Upper lobe of left lung (tissue), 4 donors: ENCODE data around the gene RAB34.

Source experiments
- CTCF ChIP-seq, 6 experiments: fragments of 450-650 bp in 4 of 6; fragments of 200-600 bp in 2 of 6; sonication (generic) in 2 of 6; IDR thresholded peaks; one replicate each; pipeline ENCODE4 v1.5.1; 2016 to 2019; ENCODE audit warnings: antibody characterized with exemption in 6 of 6
- POLR2A ChIP-seq, 4 donors: fragments of 450-650 bp; IDR thresholded peaks; one replicate each; pipeline ENCODE4 v1.5.1; 2016 to 2017; ENCODE audit warnings: antibody characterized with exemption in 4 of 4, mild to moderate bottlenecking in 2 of 4

GRCh38 chr17:28737316-28737715, 19.6 kb upstream of the RAB34 start:
- no peak for TF ChIP-seq CTCF (IDR thresholded peaks at IDR 0.05)
- no peak for TF ChIP-seq POLR2A (IDR thresholded peaks at IDR 0.05)
